ENCODE data around the gene ANP32E.
"Not testable (repeated sequence)": the region's sequence is repeated elsewhere in the genome, so short reads cannot be mapped to it uniquely, and the experiment has no call there.

The ANP32E gene

DNA sequence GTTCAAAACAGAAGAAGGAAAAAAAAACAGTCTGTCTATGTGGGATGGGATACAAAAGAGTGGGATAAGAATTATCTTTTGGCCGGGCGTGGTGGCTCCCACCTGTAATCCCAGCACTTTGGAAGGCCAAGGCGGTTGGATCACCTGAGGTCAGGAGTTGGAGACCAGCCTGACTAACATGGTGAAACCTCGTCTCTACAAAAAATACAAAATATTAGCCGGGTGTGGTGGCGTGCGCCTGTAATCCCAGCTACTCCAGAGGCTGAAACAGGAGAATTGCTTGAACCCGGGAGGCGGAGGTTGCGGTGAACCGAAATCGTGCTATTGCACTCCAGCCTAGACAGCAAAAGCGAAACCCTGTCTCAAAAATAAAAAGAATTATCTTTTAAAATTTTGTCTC lies 1.3 kb upstream of the ANP32E start:
- not testable (repeated sequence) for H3K27ac ChIP-seq (ENCODE audit: insufficient read depth in 1 of 2, low read depth in 1 of 2, low read length in 2 of 2, poor library complexity in 1 of 2, severe bottlenecking in 2 of 2)

DNA sequence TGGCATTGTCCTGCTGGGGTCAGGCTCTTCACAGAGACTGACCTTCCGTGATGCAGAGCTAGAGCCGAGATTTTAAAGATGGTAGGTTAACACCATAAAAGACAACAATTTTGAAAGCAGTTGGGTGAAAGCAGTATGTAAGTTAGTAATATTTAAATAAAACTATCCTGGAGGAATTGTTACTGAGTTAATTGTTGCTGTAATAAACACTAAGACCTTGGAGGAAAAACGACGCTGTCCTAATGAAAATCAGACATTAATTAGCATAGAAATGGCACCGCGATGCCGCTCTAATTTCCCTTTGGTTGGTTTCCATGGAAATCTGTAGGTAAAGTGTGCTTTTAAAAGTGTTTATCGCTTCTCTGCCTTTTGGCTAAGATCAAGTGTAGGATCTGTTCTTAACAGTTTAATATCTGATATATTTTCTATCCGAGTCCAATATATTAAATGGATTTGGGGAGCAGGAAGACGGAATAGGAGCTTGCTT lies 745 bp upstream of the ANP32E start:
- 20% methylated on average over 3 of the region's 10 CpGs for WGBS (ENCODE audit: insufficient coverage)
- POLR2A ChIA-PET: interaction anchor here (1.4 kb wide), 1 partner anchor 32 kb away, joined by 3 read pairs; the partner anchor contains the start of gene APH1A
- CTCF ChIA-PET: no interaction called here
- DNase-seq: no peak
- Histone ChIP-seq H3K27me3 (replicated peaks in 2 of 5; ENCODE audit: control insufficient read depth in 4 of 5, insufficient read depth in 5 of 5, low read length in 4 of 5) (no peaks in the 10 kb centered on the region), H3K36me3 (ENCODE audit: control insufficient read depth in 4 of 4, insufficient read depth in 4 of 4, low read length in 3 of 4) (peaks cover 0 to under 1% (median 0%) of the 10 kb centered on the region in 4 experiments), H3K4me3 (ENCODE audit: control insufficient read depth in 1 of 7, extremely low read depth in 1 of 7, insufficient read depth in 4 of 7, low read depth in 2 of 7, low read length in 6 of 7) (peak overlapping the region; percentile 31 to 100 (median 91)), H3K27ac (ENCODE audit: insufficient read depth in 1 of 2, low read depth in 1 of 2, low read length in 2 of 2, poor library complexity in 1 of 2, severe bottlenecking in 2 of 2) (peak overlapping the region in 1 of 2 experiments; percentile 62), H3K4me1 (ENCODE audit: control extremely low read depth in 1 of 4, control insufficient read depth in 4 of 4, insufficient read depth in 4 of 4, low read length in 3 of 4) (peaks cover 10 to 24% (median 18%) of the 10 kb centered on the region in 4 experiments), H3K9me3 (ENCODE audit: control extremely low read depth in 1 of 5, control insufficient read depth in 4 of 5, insufficient read depth in 2 of 5, low read depth in 1 of 5, low read length in 4 of 5) (no peaks in the 10 kb centered on the region)

More for the DNA sequence above, 1.3 kb upstream of the ANP32E start:
- DNase-seq; H3K27me3 ChIP-seq (replicated peaks in 2 of 5; ENCODE audit: control insufficient read depth in 4 of 5, insufficient read depth in 5 of 5, low read length in 4 of 5); CTCF ChIA-PET; POLR2A ChIA-PET; H3K9me3 ChIP-seq (ENCODE audit: control extremely low read depth in 1 of 5, control insufficient read depth in 4 of 5, insufficient read depth in 2 of 5, low read depth in 1 of 5, low read length in 4 of 5); H3K36me3 ChIP-seq (ENCODE audit: control insufficient read depth in 4 of 4, insufficient read depth in 4 of 4, low read length in 3 of 4): not testable (repeated sequence)
- H3K4me1 ChIP-seq (ENCODE audit: control extremely low read depth in 1 of 4, control insufficient read depth in 4 of 4, insufficient read depth in 4 of 4, low read length in 3 of 4): peaks cover 10 to 24% (median 18%) of the 10 kb centered on the region in 4 experiments
- 89% methylated on average over 12 of the region's 13 CpGs for WGBS (ENCODE audit: insufficient coverage)
- H3K4me3 ChIP-seq (ENCODE audit: control insufficient read depth in 1 of 7, extremely low read depth in 1 of 7, insufficient read depth in 4 of 7, low read depth in 2 of 7, low read length in 6 of 7): peak overlapping the region in 1 of 7 experiments; percentile 99

DNA sequence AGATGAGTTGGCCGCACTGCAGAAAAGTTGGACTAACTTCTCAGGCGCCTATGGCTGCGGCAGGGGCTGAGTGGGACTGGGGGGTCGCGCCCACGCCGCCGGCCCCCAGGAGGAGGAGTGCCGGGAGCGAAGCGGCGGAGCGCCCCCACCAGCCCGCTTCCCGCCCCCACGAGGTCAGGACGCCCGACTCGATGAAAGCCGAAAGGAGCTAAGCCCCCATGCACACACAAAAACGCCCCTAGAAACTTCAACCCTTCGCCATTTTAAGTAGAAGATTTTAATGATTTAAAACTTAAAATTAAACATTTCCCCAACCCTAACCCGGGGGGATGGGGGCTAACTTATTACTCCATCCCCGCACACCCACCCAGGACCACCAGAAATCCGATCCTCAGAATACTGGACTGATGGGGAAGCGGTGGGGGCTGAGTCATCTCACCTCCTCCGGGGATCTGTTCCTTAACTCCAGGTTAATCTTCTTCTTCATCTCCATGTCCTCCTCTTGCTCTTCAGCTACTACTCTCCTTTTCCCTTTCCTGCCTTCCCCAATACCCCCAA lies 539 bp downstream of the ANP32E start:
- 0% methylated on average over 11 of the region's 27 CpGs for WGBS (ENCODE audit: insufficient coverage)
- POLR2A ChIA-PET: interaction anchor here (1.4 kb wide), 1 partner anchor 34 kb away, joined by 3 read pairs; the partner anchor contains the start of gene APH1A
- peak overlapping the region; percentile 84 to 94 for H3K27ac ChIP-seq (ENCODE audit: insufficient read depth in 1 of 2, low read depth in 1 of 2, low read length in 2 of 2, poor library complexity in 1 of 2, severe bottlenecking in 2 of 2)
- peaks cover 0 to 3% (median under 1%) of the 10 kb centered on the region in 4 experiments for H3K36me3 ChIP-seq (ENCODE audit: control insufficient read depth in 4 of 4, insufficient read depth in 4 of 4, low read length in 3 of 4)
- H3K9me3 ChIP-seq (ENCODE audit: control extremely low read depth in 1 of 5, control insufficient read depth in 4 of 5, insufficient read depth in 2 of 5, low read depth in 1 of 5, low read length in 4 of 5): no peaks in the 10 kb centered on the region
- no peaks in the 10 kb centered on the region for H3K27me3 ChIP-seq (replicated peaks in 2 of 5; ENCODE audit: control insufficient read depth in 4 of 5, insufficient read depth in 5 of 5, low read length in 4 of 5)
- peak in 2 of 3 donors; percentile 27 to 37 for DNase-seq
- CTCF ChIA-PET: interaction anchor here (0.7 kb wide), 1 partner anchor 15 kb away, joined by 3 read pairs; no protein-coding TSS in a partner anchor
- peak overlapping the region; percentile 77 to 100 (median 91) for H3K4me3 ChIP-seq (ENCODE audit: control insufficient read depth in 1 of 7, extremely low read depth in 1 of 7, insufficient read depth in 4 of 7, low read depth in 2 of 7, low read length in 6 of 7)
- H3K4me1 ChIP-seq (ENCODE audit: control extremely low read depth in 1 of 4, control insufficient read depth in 4 of 4, insufficient read depth in 4 of 4, low read length in 3 of 4): peaks cover 10 to 24% (median 18%) of the 10 kb centered on the region in 4 experiments

DNA sequence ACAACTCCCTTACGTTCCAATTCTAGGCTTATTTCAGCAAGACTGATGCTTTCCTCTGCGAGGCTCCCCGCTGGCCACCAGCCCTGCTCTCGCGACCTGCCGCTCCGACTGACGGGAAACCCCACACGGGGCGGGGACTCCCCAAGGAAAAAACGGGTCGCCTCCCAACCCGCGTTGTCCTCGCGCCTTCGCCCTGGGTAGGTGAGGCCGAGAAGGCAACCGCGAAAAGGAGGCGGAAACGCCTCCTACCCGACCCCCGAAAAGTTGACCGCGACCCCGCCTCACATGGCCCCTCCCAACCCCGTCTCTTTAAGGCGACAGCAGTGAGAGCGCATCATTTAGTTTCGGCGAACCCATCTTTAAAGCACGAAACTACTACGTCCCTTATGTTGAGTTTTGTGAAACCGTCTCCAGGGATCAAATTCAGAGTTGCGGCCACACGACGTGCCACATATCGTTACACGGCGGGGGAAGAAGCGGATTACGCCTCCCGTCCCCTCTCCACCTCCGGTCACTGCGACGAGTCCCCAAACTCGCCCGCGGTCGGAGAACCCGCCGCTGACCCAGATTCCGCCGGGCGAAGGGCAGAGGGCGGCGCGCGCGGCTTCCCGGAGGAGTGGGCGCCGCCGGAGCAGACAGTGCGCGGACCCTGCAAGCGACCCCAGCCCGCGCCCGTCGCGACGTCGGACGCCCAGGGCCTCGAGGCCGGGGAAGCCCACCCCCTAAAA lies 1.2 kb downstream of the ANP32E start:
- peaks cover 0 to 3% (median 1%) of the 10 kb centered on the region in 4 experiments for H3K36me3 ChIP-seq (ENCODE audit: control insufficient read depth in 4 of 4, insufficient read depth in 4 of 4, low read length in 3 of 4)
- peak; percentile 82 to 95 (median 95) for DNase-seq
- H3K4me3 ChIP-seq (ENCODE audit: control insufficient read depth in 1 of 7, extremely low read depth in 1 of 7, insufficient read depth in 4 of 7, low read depth in 2 of 7, low read length in 6 of 7): peak overlapping the region; percentile 77 to 100 (median 91)
- peak overlapping the region; percentile 84 to 94 for H3K27ac ChIP-seq (ENCODE audit: insufficient read depth in 1 of 2, low read depth in 1 of 2, low read length in 2 of 2, poor library complexity in 1 of 2, severe bottlenecking in 2 of 2)
- 0% methylated on average over 67 of the region's 78 CpGs for WGBS (ENCODE audit: insufficient coverage)
- ChIA-PET CTCF (interaction anchor here (2.2 kb wide), 1 partner anchor 10 kb away, joined by 8 read pairs; no protein-coding TSS in a partner anchor), POLR2A (interaction anchor here (1.4 kb wide), 1 partner anchor 34 kb away, joined by 3 read pairs; the partner anchor contains the start of gene APH1A)
- H3K4me1 ChIP-seq (ENCODE audit: control extremely low read depth in 1 of 4, control insufficient read depth in 4 of 4, insufficient read depth in 4 of 4, low read length in 3 of 4): peaks cover 10 to 24% (median 18%) of the 10 kb centered on the region in 4 experiments
- H3K9me3 ChIP-seq (ENCODE audit: control extremely low read depth in 1 of 5, control insufficient read depth in 4 of 5, insufficient read depth in 2 of 5, low read depth in 1 of 5, low read length in 4 of 5): no peaks in the 10 kb centered on the region
- no peaks in the 10 kb centered on the region for H3K27me3 ChIP-seq (replicated peaks in 2 of 5; ENCODE audit: control insufficient read depth in 4 of 5, insufficient read depth in 5 of 5, low read length in 4 of 5)

DNA sequence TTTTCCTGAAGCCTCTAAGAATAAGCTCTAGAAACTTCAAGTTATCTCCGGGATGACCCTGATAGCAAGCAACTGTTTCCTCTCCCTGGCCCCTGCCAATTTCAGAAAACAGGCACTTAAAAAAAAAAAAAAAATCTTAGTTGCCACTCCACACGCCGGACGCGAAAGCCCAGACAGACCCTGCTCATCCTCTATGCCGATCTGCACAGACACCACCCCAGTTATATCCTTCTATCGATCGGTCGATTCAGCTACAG lies 1.7 kb downstream of the ANP32E start:
- no peaks in the 10 kb centered on the region for H3K9me3 ChIP-seq (ENCODE audit: control extremely low read depth in 1 of 5, control insufficient read depth in 4 of 5, insufficient read depth in 2 of 5, low read depth in 1 of 5, low read length in 4 of 5)
- H3K27ac ChIP-seq (ENCODE audit: insufficient read depth in 1 of 2, low read depth in 1 of 2, low read length in 2 of 2, poor library complexity in 1 of 2, severe bottlenecking in 2 of 2): peak overlapping the region; percentile 84 to 94
- DNase-seq: no peak
- H3K4me3 ChIP-seq (ENCODE audit: control insufficient read depth in 1 of 7, extremely low read depth in 1 of 7, insufficient read depth in 4 of 7, low read depth in 2 of 7, low read length in 6 of 7): peak overlapping the region; percentile 77 to 100 (median 91)
- H3K4me1 ChIP-seq (ENCODE audit: control extremely low read depth in 1 of 4, control insufficient read depth in 4 of 4, insufficient read depth in 4 of 4, low read length in 3 of 4): peaks cover 10 to 24% (median 18%) of the 10 kb centered on the region in 4 experiments
- peaks cover 0 to 3% (median 2%) of the 10 kb centered on the region in 4 experiments for H3K36me3 ChIP-seq (ENCODE audit: control insufficient read depth in 4 of 4, insufficient read depth in 4 of 4, low read length in 3 of 4)
- ChIA-PET POLR2A (no interaction called here), CTCF (interaction anchor here (2.2 kb wide), 1 partner anchor 10 kb away, joined by 8 read pairs; no protein-coding TSS in a partner anchor)
- no peaks in the 10 kb centered on the region for H3K27me3 ChIP-seq (replicated peaks in 2 of 5; ENCODE audit: control insufficient read depth in 4 of 5, insufficient read depth in 5 of 5, low read length in 4 of 5)
- WGBS (ENCODE audit: insufficient coverage): 0% methylated on average over 2 of the region's 9 CpGs

DNA sequence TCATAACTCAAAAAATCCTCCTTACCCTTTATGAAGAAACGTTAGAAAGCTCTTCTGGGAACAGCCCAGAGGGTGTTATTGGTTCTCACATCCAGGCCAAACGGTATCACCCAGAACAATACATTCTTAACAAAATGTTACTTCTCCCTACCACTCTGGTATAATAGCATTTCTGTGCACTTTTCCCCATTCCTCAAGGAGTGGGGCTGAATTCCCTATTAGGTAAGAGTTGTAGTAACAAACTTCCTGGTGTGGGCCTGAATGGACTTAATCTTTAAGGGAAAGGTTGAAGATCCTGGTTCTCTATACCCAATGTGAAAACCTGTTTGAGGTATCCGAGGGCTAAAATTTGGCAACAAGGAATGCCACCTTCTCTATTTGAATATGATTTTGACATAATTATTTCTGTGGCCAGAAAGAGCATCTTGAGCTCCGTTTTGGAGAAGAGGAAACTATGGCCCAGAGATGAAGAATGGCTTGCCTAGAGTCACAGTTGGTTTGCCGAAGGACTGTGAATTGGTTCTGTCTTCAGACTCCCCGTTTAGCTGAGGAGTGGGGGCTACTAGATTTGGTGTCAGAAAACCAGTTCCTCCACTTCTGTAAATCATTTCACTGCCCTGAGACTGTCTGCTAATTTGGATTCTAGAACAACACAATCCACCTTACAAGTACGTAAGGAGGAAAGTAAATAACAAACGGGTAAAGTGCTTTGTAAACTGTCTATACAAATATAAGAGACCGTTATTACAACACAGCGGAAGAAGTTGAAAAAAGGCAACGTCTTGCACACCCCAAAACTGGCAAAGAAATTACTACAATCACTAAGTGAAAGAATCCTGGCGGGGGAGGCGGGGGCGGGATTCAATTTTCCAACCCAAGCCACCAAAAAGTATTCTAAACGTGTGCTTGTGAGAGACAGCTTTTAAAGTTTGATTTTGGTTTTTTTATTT lies 2.3 kb downstream of the ANP32E start:
- Histone ChIP-seq H3K4me3 (ENCODE audit: control insufficient read depth in 1 of 7, extremely low read depth in 1 of 7, insufficient read depth in 4 of 7, low read depth in 2 of 7, low read length in 6 of 7) (peak overlapping the region in 6 of 7 experiments; percentile 90 to 100 (median 94)), H3K36me3 (ENCODE audit: control insufficient read depth in 4 of 4, insufficient read depth in 4 of 4, low read length in 3 of 4) (peaks cover 3 to 7% (median 5%) of the 10 kb centered on the region in 4 experiments), H3K27ac (ENCODE audit: insufficient read depth in 1 of 2, low read depth in 1 of 2, low read length in 2 of 2, poor library complexity in 1 of 2, severe bottlenecking in 2 of 2) (peak overlapping the region; percentile 84 to 94), H3K9me3 (ENCODE audit: control extremely low read depth in 1 of 5, control insufficient read depth in 4 of 5, insufficient read depth in 2 of 5, low read depth in 1 of 5, low read length in 4 of 5) (no peaks in the 10 kb centered on the region), H3K27me3 (replicated peaks in 2 of 5; ENCODE audit: control insufficient read depth in 4 of 5, insufficient read depth in 5 of 5, low read length in 4 of 5) (no peaks in the 10 kb centered on the region), H3K4me1 (ENCODE audit: control extremely low read depth in 1 of 4, control insufficient read depth in 4 of 4, insufficient read depth in 4 of 4, low read length in 3 of 4) (peaks cover 10 to 24% (median 18%) of the 10 kb centered on the region in 4 experiments)
- peak; percentile 26 to 62 (median 58) for DNase-seq
- 13% methylated on average over 3 of the region's 15 CpGs for WGBS (ENCODE audit: insufficient coverage)
- ChIA-PET CTCF (interaction anchor here (0.6 to 2.2 kb wide), 4 partner anchors 9 to 773 kb away, joined by 3 to 8 read pairs (median 4); no protein-coding TSS in a partner anchor), POLR2A (interaction anchor here (0.6 to 0.9 kb wide), 2 partner anchors 16 to 74 kb away, joined by 3 to 5 read pairs; no protein-coding TSS in a partner anchor)

Measured in common myeloid progenitor, CD34-positive (primary cell).